Stomach smooth muscle (tissue), 2 donors: ENCODE results near the gene SLC51B.

Source experiments
- H3K27ac ChIP-seq: one replicate; pipeline ENCODE4 v1.7.0; 2013; ENCODE audit warnings: mild to moderate bottlenecking, low read length, inconsistent platforms
- H3K27me3 ChIP-seq, 2 donors: one replicate each; pipeline ENCODE4 v1.7.0; 2013; ENCODE audit warnings: low read length in 2 of 2; ENCODE audit not compliant: insufficient read depth in 2 of 2, control insufficient read depth in 1 of 2
- H3K36me3 ChIP-seq, 2 donors: one replicate each; pipeline ENCODE4 v1.7.0; 2013; ENCODE audit warnings: low read length in 2 of 2; ENCODE audit not compliant: control insufficient read depth in 2 of 2, insufficient read depth in 2 of 2
- H3K4me1 ChIP-seq: one replicate; pipeline ENCODE4 v1.7.0; 2013; ENCODE audit warnings: low read length; ENCODE audit not compliant: control insufficient read depth, insufficient read depth
- H3K4me3 ChIP-seq, 2 donors: one replicate each; pipeline ENCODE4 v1.7.0; 2013; ENCODE audit warnings: low read length in 2 of 2
- H3K9ac ChIP-seq, 2 donors: one replicate each; pipeline ENCODE4 v1.7.0; 2013; ENCODE audit warnings: low read length in 2 of 2, mild to moderate bottlenecking in 1 of 2
- H3K9me3 ChIP-seq, 2 donors: one replicate each; pipeline ENCODE4 v1.7.0; 2013; ENCODE audit warnings: low read length in 2 of 2; ENCODE audit not compliant: control insufficient read depth in 2 of 2
- donor health status: healthy.
- donor health status: Pancreatic carcinoma.

Gene SLC51B

GRCh38 chr15:65066001-65066634, 20.9 kb downstream of the SLC51B start:
- Histone ChIP-seq H3K27ac (peak overlapping the region; percentile 82), H3K9ac (peak overlapping the region in 1 of 2 donors; percentile 39), H3K27me3 (peaks cover 2 to 5% of the 10 kb centered on the region in 2 donors), H3K36me3 (no peaks in the 10 kb centered on the region), H3K9me3 (no peaks in the 10 kb centered on the region), H3K4me3 (peak overlapping the region in 1 of 2 donors; percentile 76), H3K4me1 (peaks cover 51% of the 10 kb centered on the region)

GRCh38 chr15:65066635-65067316, 21.6 kb downstream of the SLC51B start:
- Histone ChIP-seq H3K4me1 (peaks cover 57% of the 10 kb centered on the region), H3K27ac (peak overlapping the region; percentile 82), H3K4me3 (peak overlapping the region; percentile 54 to 76)

GRCh38 chr15:65067317-65067644, 22.1 kb downstream of the SLC51B start:
- peak overlapping the region; percentile 82 for H3K27ac ChIP-seq
- H3K4me3 ChIP-seq = peak overlapping the region; percentile 54 to 76
- peaks cover 2 to 5% of the 10 kb centered on the region in 2 donors for H3K27me3 ChIP-seq
- no peaks in the 10 kb centered on the region for H3K9me3 ChIP-seq
- no peaks in the 10 kb centered on the region for H3K36me3 ChIP-seq
- H3K9ac ChIP-seq = peak overlapping the region; percentile 58 to 74
- peaks cover 61% of the 10 kb centered on the region for H3K4me1 ChIP-seq

More at GRCh38 chr15:65066635-65067316, 21.6 kb downstream of the SLC51B start:
- Histone ChIP-seq H3K27me3 (peaks cover 2 to 5% of the 10 kb centered on the region in 2 donors), H3K36me3 (no peaks in the 10 kb centered on the region), H3K9me3 (no peaks in the 10 kb centered on the region), H3K9ac (peak overlapping the region; percentile 58 to 74)

- H3K36me3 ChIP-seq = no peaks in the 10 kb centered on the region
- H3K9ac ChIP-seq = peak within 1 kb of the TSS; percentile 58 to 74
- H3K4me3 ChIP-seq = peak within 1 kb of the TSS; percentile 54 to 76
- H3K9me3 ChIP-seq = no peaks in the 10 kb centered on the region
- peaks cover 62% of the 10 kb centered on the region for H3K4me1 ChIP-seq
- peak within 1 kb of the TSS; percentile 82 for H3K27ac ChIP-seq
- peaks cover 2 to 5% of the 10 kb centered on the region in 2 donors for H3K27me3 ChIP-seq
Observed at GRCh38 chr15:65067645-65068402, 22.6 kb downstream of the SLC51B start, which contains the start of gene RASL12. RASL12 (minus strand) TSS chr15:65067991; CDS start chr15:65067835, 156 bp downstream.

GRCh38 chr15:65068403-65068788, 23.2 kb downstream of the SLC51B start:
- peaks cover 2 to 5% of the 10 kb centered on the region in 2 donors for H3K27me3 ChIP-seq
- H3K9ac ChIP-seq = peak overlapping the region in 1 of 2 donors; percentile 49
- peak overlapping the region; percentile 20 to 76 for H3K4me3 ChIP-seq
- H3K4me1 ChIP-seq = peaks cover 61% of the 10 kb centered on the region
- no peaks in the 10 kb centered on the region for H3K9me3 ChIP-seq
- H3K27ac ChIP-seq = peak overlapping the region; percentile 82
- no peaks in the 10 kb centered on the region for H3K36me3 ChIP-seq

- Histone ChIP-seq H3K9ac (peak overlapping the region in 1 of 2 donors; percentile 47), H3K27ac (peak overlapping the region; percentile 82), H3K9me3 (no peaks in the 10 kb centered on the region), H3K4me3 (no peak overlapping the region), H3K36me3 (no peaks in the 10 kb centered on the region), H3K4me1 (peaks cover 61% of the 10 kb centered on the region), H3K27me3 (peaks cover 2 to 5% of the 10 kb centered on the region in 2 donors)
Observed at GRCh38 chr15:65069179-65069578, 24.0 kb downstream of the SLC51B start.

- Histone ChIP-seq H3K27ac (peak overlapping the region; percentile 82), H3K36me3 (no peaks in the 10 kb centered on the region), H3K9ac (no peak overlapping the region), H3K9me3 (no peaks in the 10 kb centered on the region), H3K4me1 (peaks cover 61% of the 10 kb centered on the region), H3K4me3 (peak overlapping the region in 1 of 2 donors; percentile 29), H3K27me3 (peaks cover 2 to 5% of the 10 kb centered on the region in 2 donors)
Observed at GRCh38 chr15:65069779-65070546, 24.8 kb downstream of the SLC51B start.

- no peaks in the 10 kb centered on the region for H3K36me3 ChIP-seq
- peaks cover 52% of the 10 kb centered on the region for H3K4me1 ChIP-seq
- H3K27ac ChIP-seq = peak overlapping the region; percentile 58
- peak overlapping the region in 1 of 2 donors; percentile 40 for H3K4me3 ChIP-seq
- peaks cover 2 to 5% of the 10 kb centered on the region in 2 donors for H3K27me3 ChIP-seq
- no peaks in the 10 kb centered on the region for H3K9me3 ChIP-seq
- H3K9ac ChIP-seq = no peak overlapping the region
Observed at GRCh38 chr15:65071381-65071811, 26.2 kb downstream of the SLC51B start.

- H3K4me3 ChIP-seq = peak overlapping the region in 1 of 2 donors; percentile 40
- H3K9me3 ChIP-seq = no peaks in the 10 kb centered on the region
- no peaks in the 10 kb centered on the region for H3K36me3 ChIP-seq
- H3K27ac ChIP-seq = peak overlapping the region; percentile 58
- H3K9ac ChIP-seq = peak overlapping the region in 1 of 2 donors; percentile 21
- H3K27me3 ChIP-seq = peaks cover 0 to 12% of the 10 kb centered on the region in 2 donors
- H3K4me1 ChIP-seq = peaks cover 48% of the 10 kb centered on the region
Observed at GRCh38 chr15:65072027-65072426, 26.8 kb downstream of the SLC51B start.

GRCh38 chr15:65072617-65073016, 27.4 kb downstream of the SLC51B start:
- Histone ChIP-seq H3K9me3 (no peaks in the 10 kb centered on the region), H3K4me1 (peaks cover 50% of the 10 kb centered on the region), H3K27ac (peak overlapping the region; percentile 58), H3K27me3 (peaks cover 0 to 14% of the 10 kb centered on the region in 2 donors), H3K36me3 (no peaks in the 10 kb centered on the region), H3K9ac (no peak overlapping the region), H3K4me3 (no peak overlapping the region)
